Caco-2 (cell line): ENCODE results near the gene MCOLN3. TPM values are rescaled to one million over a fixed set of nuclear protein-coding genes. Genes with fewer than 3 reads are reported as not detected.

Experiments used
- BruUV-seq: library from RNA; stranded (reverse); fragments of 400-500 nt; replicated peaks from 2 replicates; lab custom pipeline; 2021; lab: Mats Ljungman, UMichigan
- CTCF ChIA-PET: fragments of 300-600 bp; sonication (Branson Sonifier 250); formaldehyde crosslinking; loops from one replicate; lab custom pipeline; 2022; ENCODE audit warnings: antibody characterized with exemption; lab: Charles Lee
- POLR2A ChIA-PET: fragments of 300-600 bp; sonication (Branson Sonifier 250); formaldehyde crosslinking; loops from one replicate; lab custom pipeline; 2022; ENCODE audit warnings: antibody characterized with exemption; lab: Charles Lee
- DNase-seq, 2 experiments: peaks; one replicate each; pipeline versions ENCODE4 v3.0.0 to v3.0.0-alpha.2; 2020 to 2022
- H3K27me3 ChIP-seq: replicated peaks from 2 replicates; pipeline ENCODE4 v1.6.0; 2011; ENCODE audit warnings: low read length; ENCODE audit not compliant: control insufficient read depth, insufficient read depth
- H3K36me3 ChIP-seq: 2 replicates; pipeline ENCODE4 v1.5.1; 2011; ENCODE audit warnings: low read length; ENCODE audit not compliant: control insufficient read depth, insufficient read depth
- H3K4me1 ChIP-seq: fragments of 250-450 bp; sonication (Bioruptor Pico); 2 replicates; pipeline ENCODE4 v1.5.1; 2020; ENCODE audit warnings: mild to moderate bottlenecking
- H3K4me3 ChIP-seq: 2 replicates; pipeline ENCODE4 v1.5.1; 2011; ENCODE audit warnings: low read depth, mild to moderate bottlenecking, control low read depth, low read length
- H3K9me3 ChIP-seq: fragments of 250-450 bp; sonication (Bioruptor Pico); 2 replicates; pipeline ENCODE4 v1.5.1; 2020; ENCODE audit warnings: mild to moderate bottlenecking, moderate library complexity
- H3K27ac Mint-ChIP-seq: one replicate; pipeline ENCODE4 v1.8.0; 2022; ENCODE audit warnings: mixed read lengths; ENCODE audit not compliant: unreplicated experiment
- H3K27me3 Mint-ChIP-seq: one replicate; pipeline ENCODE4 v1.8.0; 2022; ENCODE audit warnings: mixed read lengths; ENCODE audit not compliant: insufficient read depth, unreplicated experiment
- H3K36me3 Mint-ChIP-seq: one replicate; pipeline ENCODE4 v1.8.0; 2022; ENCODE audit warnings: mild to moderate bottlenecking, mixed read lengths; ENCODE audit not compliant: insufficient read depth, unreplicated experiment
- H3K4me1 Mint-ChIP-seq: one replicate; pipeline ENCODE4 v1.8.0; 2022; ENCODE audit warnings: low read depth, mixed read lengths; ENCODE audit not compliant: unreplicated experiment
- H3K4me3 Mint-ChIP-seq: one replicate; pipeline ENCODE4 v1.8.0; 2022; ENCODE audit warnings: mild to moderate bottlenecking, moderate library complexity, mixed read lengths; ENCODE audit not compliant: unreplicated experiment
- H3K9me3 Mint-ChIP-seq: one replicate; pipeline ENCODE4 v1.8.0; 2022; ENCODE audit warnings: mixed read lengths; ENCODE audit not compliant: unreplicated experiment
- CTCF ChIP-seq, 2 experiments: fragments of 200-600 bp in 1 of 2; IDR thresholded peaks; 1 replicate in 1 of 2; 2 replicates in 1 of 2; pipeline versions ENCODE4 v1.5.1 to v1.8.0; 2011 to 2022; ENCODE audit warnings: antibody characterized with exemption in 1 of 2, control low read depth in 1 of 2, inconsistent platforms in 1 of 2, low read depth in 1 of 2, low read length in 1 of 2, mild to moderate bottlenecking in 1 of 2, moderate library complexity in 1 of 2; ENCODE audit not compliant: insufficient read depth in 1 of 2, severe bottlenecking in 1 of 2, unreplicated experiment in 1 of 2
- intact Hi-C: fragments of 100-400 bp; cut with micrococcal nuclease; formaldehyde crosslinking; loops from one replicate; pipeline ENCODE4 v1.10.0; 2022; ENCODE audit not compliant: unreplicated experiment
- total RNA-seq: library from RNA; stranded (reverse); gene quantifications from 2 replicates; pipeline ENCODE4 v1.2.3, GENCODE V29; 2022

The MCOLN3 gene
- total RNA-seq, 1 experiment from 2014 or later: 2.5 TPM

DNA sequence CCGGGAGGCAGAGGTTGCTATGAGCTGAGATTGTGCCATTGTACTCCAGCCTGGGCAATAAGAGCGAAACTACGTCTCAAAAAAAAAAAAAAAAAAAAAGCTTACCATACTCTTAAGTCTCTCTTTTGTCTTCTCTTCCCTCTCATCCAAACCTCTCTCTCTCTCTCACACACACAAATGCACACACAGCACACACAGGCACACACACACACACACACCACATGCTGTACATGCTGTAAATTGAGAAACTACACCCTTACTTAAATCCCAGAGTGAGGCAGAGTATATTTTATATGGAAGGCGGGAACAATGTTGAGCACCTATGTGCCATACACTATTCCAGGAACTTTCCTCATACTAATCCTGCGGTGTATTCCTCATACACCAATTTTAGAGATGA lies 6.5 kb downstream of the MCOLN3 start:
- Histone ChIP-seq H3K27me3 (no peaks in the 10 kb centered on the region), H3K4me3 (no peak overlapping the region), H3K4me1 (no peaks in the 10 kb centered on the region), H3K9me3 (no peaks in the 10 kb centered on the region), H3K36me3 (no peaks in the 10 kb centered on the region)
- no peak for DNase-seq
- no peak for TF ChIP-seq CTCF (IDR thresholded peaks at IDR 0.05; ENCODE audit: insufficient read depth in 1 of 2, low read depth in 1 of 2, low read length in 1 of 2, severe bottlenecking in 1 of 2, unreplicated experiment in 1 of 2)
- no peak overlapping the region for H3K4me3 Mint-ChIP-seq
- intact Hi-C loops: no loop called here
- ChIA-PET CTCF (no interaction called here), POLR2A (no interaction called here)
- H3K36me3 Mint-ChIP-seq: no peaks in the 10 kb centered on the region
- H3K9me3 Mint-ChIP-seq: no peaks in the 10 kb centered on the region
- no peaks in the 10 kb centered on the region for H3K27me3 Mint-ChIP-seq
- no peak overlapping the region for H3K27ac Mint-ChIP-seq
- H3K4me1 Mint-ChIP-seq: no peaks in the 10 kb centered on the region
- BruUV-seq: no TSS peak

DNA sequence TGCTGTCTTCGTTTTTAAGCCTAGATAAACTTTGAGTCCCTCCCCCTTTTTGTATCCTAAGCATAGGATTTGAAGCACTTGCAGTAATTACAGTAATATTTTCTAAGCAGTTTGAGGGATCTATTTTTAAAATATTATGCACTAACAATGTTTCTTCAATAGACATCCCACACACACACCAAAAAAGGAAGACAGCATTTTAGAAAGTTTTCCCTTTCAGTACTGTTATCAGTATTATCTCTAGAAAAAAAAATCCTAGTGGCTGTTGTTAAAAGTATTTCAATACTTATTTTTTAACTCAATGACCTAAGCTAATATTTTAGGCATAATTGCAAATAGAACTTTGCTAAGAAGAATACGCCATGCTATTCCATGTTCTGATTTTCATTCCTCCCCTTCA lies 15.1 kb downstream of the MCOLN3 start:
- CTCF ChIA-PET: interaction anchor here (0.6 kb wide), 1 partner anchor 816 kb away, joined by 3 read pairs; no protein-coding TSS in a partner anchor

DNA sequence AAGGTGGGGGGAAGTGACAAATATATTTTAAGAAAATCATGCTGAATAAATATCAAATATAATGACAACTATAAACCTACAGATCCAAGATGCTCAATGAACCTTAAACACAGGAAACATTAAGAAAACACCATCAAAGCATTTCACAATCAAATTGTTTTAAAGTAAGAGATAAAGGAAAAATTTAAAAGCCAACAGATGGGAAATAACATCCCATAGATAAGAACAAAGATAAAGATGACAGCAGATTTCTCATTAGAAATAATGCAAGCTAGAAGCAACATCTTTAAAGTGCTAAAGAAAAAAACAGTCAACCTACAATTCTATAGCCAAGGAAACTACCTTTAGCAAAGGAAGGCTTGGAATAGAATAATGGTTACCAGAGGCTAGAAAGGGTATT lies 17.8 kb downstream of the MCOLN3 start:
- Histone ChIP-seq H3K36me3 (no peaks in the 10 kb centered on the region), H3K27me3 (no peaks in the 10 kb centered on the region), H3K9me3 (no peaks in the 10 kb centered on the region), H3K4me1 (no peaks in the 10 kb centered on the region), H3K4me3 (no peak overlapping the region)
- H3K4me1 Mint-ChIP-seq: peaks cover 7% of the 10 kb centered on the region
- no peaks in the 10 kb centered on the region for H3K36me3 Mint-ChIP-seq
- no peak overlapping the region for H3K4me3 Mint-ChIP-seq
- H3K9me3 Mint-ChIP-seq: no peaks in the 10 kb centered on the region
- H3K27me3 Mint-ChIP-seq: peaks cover 2% of the 10 kb centered on the region
- H3K27ac Mint-ChIP-seq: no peak overlapping the region
- no peak for DNase-seq
- ChIA-PET POLR2A (no interaction called here), CTCF (no interaction called here)
- TF ChIP-seq CTCF (IDR thresholded peaks at IDR 0.05; ENCODE audit: insufficient read depth in 1 of 2, low read depth in 1 of 2, low read length in 1 of 2, severe bottlenecking in 1 of 2, unreplicated experiment in 1 of 2): no peak
- intact Hi-C loops: no loop called here
- no TSS peak for BruUV-seq

More for the DNA sequence above, 15.1 kb downstream of the MCOLN3 start:
- intact Hi-C loops: no loop called here
- no peak overlapping the region for H3K4me3 Mint-ChIP-seq
- no peak for DNase-seq
- POLR2A ChIA-PET: no interaction called here
- H3K27me3 Mint-ChIP-seq: peaks cover 6% of the 10 kb centered on the region
- no peak overlapping the region for H3K4me3 ChIP-seq
- no peaks in the 10 kb centered on the region for H3K9me3 ChIP-seq
- H3K9me3 Mint-ChIP-seq: no peaks in the 10 kb centered on the region
- no peaks in the 10 kb centered on the region for H3K4me1 ChIP-seq
- peaks cover 7% of the 10 kb centered on the region for H3K4me1 Mint-ChIP-seq
- H3K27ac Mint-ChIP-seq: no peak overlapping the region
- no peaks in the 10 kb centered on the region for H3K36me3 ChIP-seq
- no peaks in the 10 kb centered on the region for H3K36me3 Mint-ChIP-seq
- no TSS peak for BruUV-seq
- no peak for TF ChIP-seq CTCF (IDR thresholded peaks at IDR 0.05; ENCODE audit: insufficient read depth in 1 of 2, low read depth in 1 of 2, low read length in 1 of 2, severe bottlenecking in 1 of 2, unreplicated experiment in 1 of 2)
- no peaks in the 10 kb centered on the region for H3K27me3 ChIP-seq
